Measurements from ENCODE around the gene CCDC107.

CCDC107 gene

GRCh38 chr9:35662437-35662836 lies 4.3 kb downstream of the CCDC107 start:
- DNase-seq, result no peak

- no peak for DNase-seq
These were observed 6.7 kb downstream of the CCDC107 start, which contains the start of gene ARHGEF39 for GRCh38 chr9:35664531-35665470. TSS of gene ARHGEF39 (minus strand) at chr9:35665195. CDS start at chr9:35665169, 26 bp downstream.

GRCh38 chr9:35665471-35665818 lies 7.4 kb downstream of the CCDC107 start:
- no peak for DNase-seq

GRCh38 chr9:35666045-35666444 lies 8.0 kb downstream of the CCDC107 start:
- no peak for DNase-seq

GRCh38 chr9:35666549-35666948 lies 8.5 kb downstream of the CCDC107 start:
- no peak for DNase-seq

GRCh38 chr9:35667939-35668338 lies 9.8 kb downstream of the CCDC107 start:
- DNase-seq, result no peak

GRCh38 chr9:35669331-35670145 lies 11.4 kb downstream of the CCDC107 start:
- no peak for DNase-seq

- DNase-seq, result peak; percentile 55
These were observed 15.3 kb downstream of the CCDC107 start, which contains the start of gene CA9 for GRCh38 chr9:35673132-35674024. TSS of gene CA9 (plus strand) at chr9:35673928. CDS start at chr9:35673960, 32 bp downstream.

GRCh38 chr9:35674025-35674361 lies 15.9 kb downstream of the CCDC107 start:
- no peak for DNase-seq

GRCh38 chr9:35675204-35675603 lies 17.1 kb downstream of the CCDC107 start:
- DNase-seq, result no peak

- no peak for DNase-seq
These were observed 17.8 kb downstream of the CCDC107 start for GRCh38 chr9:35675732-35676392.

- no peak for DNase-seq
These were observed 21.0 kb downstream of the CCDC107 start for GRCh38 chr9:35679091-35679490.

- DNase-seq, result no peak
These were observed 21.8 kb downstream of the CCDC107 start for GRCh38 chr9:35679766-35680330.

GRCh38 chr9:35680331-35681105 lies 22.4 kb downstream of the CCDC107 start:
- no peak for DNase-seq

GRCh38 chr9:35681341-35682002 lies 23.4 kb downstream of the CCDC107 start:
- no peak for DNase-seq

- DNase-seq, result no peak
These were observed 24.0 kb downstream of the CCDC107 start for GRCh38 chr9:35682051-35682450.

- DNase-seq, result no peak
These were observed 24.6 kb downstream of the CCDC107 start for GRCh38 chr9:35682520-35683315.

- DNase-seq, result no peak
These were observed 25.2 kb downstream of the CCDC107 start for GRCh38 chr9:35683323-35683722.

GRCh38 chr9:35684921-35685320 lies 26.8 kb downstream of the CCDC107 start:
- no peak for DNase-seq

GRCh38 chr9:35685506-35685905 lies 27.4 kb downstream of the CCDC107 start:
- DNase-seq, result no peak

Data from NCI-H2171 (cell line).